ENCODE data around the gene FBRS.

- TF ChIP-seq CTCF (IDR thresholded peaks at IDR 0.05; ENCODE audit: low read depth, low read length) (peak; percentile 67), EZH2phosphoT487 (IDR thresholded peaks at IDR 0.05; ENCODE audit: low read depth) (no peak)
Measured at GRCh38 chr16:30637944-30638343, 20.3 kb upstream of the FBRS start.

All from OCI-LY3 (cell line).